Bronchial epithelial cell (primary cell): ENCODE measurements around the gene CCM2L. TPM values are rescaled to one million over a fixed set of nuclear protein-coding genes. Genes with fewer than 3 reads are reported as not detected.

ENCODE experiments used
- DNase-seq: peaks from one replicate; pipeline ENCODE4 v3.0.0-alpha.2; 2010; ENCODE audit warnings: low read depth
- FAIRE-seq: peaks from 2 replicates; lab custom pipeline; 2011; peaks lifted over from hg19 to GRCh38; lab: Jason Lieb, UNC
- H3K27me3 ChIP-seq: 2 replicates; pipeline ENCODE4 v1.5.1; 2011; ENCODE audit warnings: low read length; ENCODE audit not compliant: control insufficient read depth, insufficient read depth
- H3K36me3 ChIP-seq: 2 replicates; pipeline ENCODE4 v1.5.1; 2011; ENCODE audit warnings: low read length; ENCODE audit not compliant: control insufficient read depth, insufficient read depth
- H3K4me3 ChIP-seq: 2 replicates; pipeline ENCODE4 v1.5.1; 2011; ENCODE audit warnings: mild to moderate bottlenecking, low read depth, low read length, control low read depth
- total RNA-seq: library from RNA; depleted of rRNA; stranded (reverse); fragments of >200 nt; gene quantifications from 2 replicates; pipeline ENCODE4 v1.2.1, GENCODE V29; 2014
- TF ChIP-seq, protein P1 (sequence below): IDR thresholded peaks from 2 replicates; pipeline ENCODE4 v1.5.1; 2011; ENCODE audit warnings: mild to moderate bottlenecking, moderate library complexity, low read length, control low read depth, inconsistent platforms; ENCODE audit not compliant: insufficient read depth, severe bottlenecking

Gene CCM2L
- total RNA-seq, 1 donor from 2014 or later = not detected

DNA sequence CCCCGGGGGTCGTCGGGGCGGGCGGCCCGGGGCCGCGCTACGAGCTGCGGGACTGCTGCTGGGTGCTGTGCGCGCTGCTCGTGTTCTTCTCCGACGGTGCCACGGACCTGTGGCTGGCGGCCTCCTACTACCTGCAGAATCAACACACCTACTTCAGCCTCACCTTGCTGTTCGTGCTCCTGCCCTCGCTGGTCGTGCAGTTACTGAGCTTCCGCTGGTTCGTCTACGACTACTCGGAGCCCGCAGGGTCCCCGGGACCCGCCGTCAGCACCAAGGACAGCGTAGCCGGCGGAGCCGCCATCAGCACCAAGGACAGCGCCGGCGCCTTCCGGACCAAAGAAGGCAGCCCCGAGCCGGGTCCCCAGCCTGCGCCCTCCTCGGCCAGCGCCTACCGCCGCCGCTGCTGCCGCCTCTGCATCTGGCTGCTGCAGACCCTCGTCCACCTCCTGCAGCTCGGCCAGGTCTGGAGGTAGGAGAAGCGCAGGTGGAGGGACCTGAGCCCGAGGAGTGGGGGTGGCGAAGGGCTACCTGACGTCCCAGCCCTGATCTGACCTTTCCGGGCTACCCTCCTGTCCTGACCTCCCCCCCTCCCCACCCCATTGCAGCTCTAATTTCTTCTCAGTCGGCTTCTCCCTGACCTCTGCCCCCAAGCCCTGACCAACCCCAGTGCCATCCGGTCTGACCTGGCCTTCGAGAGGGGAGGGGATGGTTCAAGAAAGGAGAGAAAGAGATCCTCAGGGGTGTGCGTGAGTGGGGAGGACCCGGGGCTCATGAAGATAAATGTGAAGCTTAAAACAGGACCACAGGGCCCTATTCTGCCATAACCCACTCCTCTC, 41.7 kb upstream of the CCM2L start:
- TF ChIP-seq, protein P1, sequence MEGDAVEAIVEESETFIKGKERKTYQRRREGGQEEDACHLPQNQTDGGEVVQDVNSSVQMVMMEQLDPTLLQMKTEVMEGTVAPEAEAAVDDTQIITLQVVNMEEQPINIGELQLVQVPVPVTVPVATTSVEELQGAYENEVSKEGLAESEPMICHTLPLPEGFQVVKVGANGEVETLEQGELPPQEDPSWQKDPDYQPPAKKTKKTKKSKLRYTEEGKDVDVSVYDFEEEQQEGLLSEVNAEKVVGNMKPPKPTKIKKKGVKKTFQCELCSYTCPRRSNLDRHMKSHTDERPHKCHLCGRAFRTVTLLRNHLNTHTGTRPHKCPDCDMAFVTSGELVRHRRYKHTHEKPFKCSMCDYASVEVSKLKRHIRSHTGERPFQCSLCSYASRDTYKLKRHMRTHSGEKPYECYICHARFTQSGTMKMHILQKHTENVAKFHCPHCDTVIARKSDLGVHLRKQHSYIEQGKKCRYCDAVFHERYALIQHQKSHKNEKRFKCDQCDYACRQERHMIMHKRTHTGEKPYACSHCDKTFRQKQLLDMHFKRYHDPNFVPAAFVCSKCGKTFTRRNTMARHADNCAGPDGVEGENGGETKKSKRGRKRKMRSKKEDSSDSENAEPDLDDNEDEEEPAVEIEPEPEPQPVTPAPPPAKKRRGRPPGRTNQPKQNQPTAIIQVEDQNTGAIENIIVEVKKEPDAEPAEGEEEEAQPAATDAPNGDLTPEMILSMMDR = no peak
- DNase-seq (peak; percentile 31), FAIRE-seq (no peak)
- Histone ChIP-seq H3K27me3 (peaks cover 6% of the 10 kb centered on the region), H3K36me3 (no peaks in the 10 kb centered on the region), H3K4me3 (no peak overlapping the region)

DNA sequence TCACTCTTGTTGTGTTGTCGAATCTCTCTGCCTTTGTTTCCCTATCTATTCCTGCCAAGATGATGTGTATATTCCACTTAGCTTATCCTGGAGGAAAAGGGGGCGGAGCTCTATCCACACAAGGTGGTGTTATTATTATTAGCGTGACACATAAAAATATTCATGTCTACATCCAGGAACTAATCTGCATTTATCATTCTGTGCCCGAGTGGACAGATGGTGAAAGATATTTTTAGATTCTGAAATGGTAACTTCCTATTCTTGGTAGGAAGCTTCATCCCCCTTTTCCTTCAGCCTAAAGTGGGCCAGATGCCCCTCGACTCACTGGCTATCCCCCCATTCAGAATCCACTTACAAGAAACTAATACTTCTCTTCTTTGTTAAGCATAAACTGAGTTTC, 40.2 kb upstream of the CCM2L start:
- Histone ChIP-seq H3K36me3 (no peaks in the 10 kb centered on the region), H3K4me3 (no peak overlapping the region), H3K27me3 (peaks cover 6% of the 10 kb centered on the region)
- TF ChIP-seq, protein P1 = no peak
- DNase-seq (no peak), FAIRE-seq (no peak)

DNA sequence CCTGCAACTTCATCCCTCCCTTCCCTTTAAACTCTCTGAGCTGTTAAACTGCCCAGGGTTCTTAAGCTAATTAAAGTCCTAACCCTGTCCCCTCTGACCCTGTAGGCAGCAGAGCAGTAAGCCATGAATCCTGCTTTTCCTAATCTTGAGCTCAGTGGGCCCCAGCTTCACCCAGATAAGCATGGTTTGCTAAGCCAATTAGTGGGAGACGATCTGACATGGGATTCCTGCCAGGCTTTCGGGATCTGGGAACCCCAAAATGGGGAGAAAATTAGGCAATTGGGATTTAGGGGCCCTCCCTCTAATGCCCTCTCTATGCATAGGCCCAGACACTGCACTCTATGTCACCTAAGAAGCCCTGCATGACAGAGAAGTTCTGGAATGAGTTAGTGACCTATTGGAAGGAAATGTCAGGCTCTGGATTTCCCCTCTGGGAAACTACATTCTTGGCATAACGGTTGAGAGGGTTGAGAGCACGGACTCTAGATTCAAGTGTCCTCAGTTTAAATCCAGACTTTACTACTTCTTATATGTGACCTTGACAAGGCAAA, 37.7 kb upstream of the CCM2L start:
- H3K27me3 ChIP-seq = peaks cover 7% of the 10 kb centered on the region
- TF ChIP-seq, protein P1 = no peak

DNA sequence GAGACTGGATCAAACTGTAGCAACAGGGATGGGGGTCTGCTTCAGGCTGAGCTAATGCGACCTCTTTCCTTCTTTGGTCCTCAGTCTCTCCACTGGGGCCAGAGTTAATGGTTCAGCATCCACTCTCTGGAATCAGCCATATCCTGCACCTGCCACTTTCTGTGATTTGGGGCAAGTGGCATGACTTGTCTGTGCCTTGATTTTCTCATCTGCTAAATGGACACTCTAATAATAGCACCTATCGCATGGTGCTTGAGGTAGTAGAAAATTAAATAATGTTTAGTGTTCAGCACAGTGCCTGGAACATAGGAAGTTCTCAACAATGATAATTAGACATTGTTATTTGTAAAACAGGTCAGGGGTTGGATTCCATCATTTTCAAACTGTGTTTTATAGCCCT, 35.9 kb upstream of the CCM2L start:
- peaks cover 7% of the 10 kb centered on the region for H3K27me3 ChIP-seq
- DNase-seq (no peak), FAIRE-seq (no peak)
- H3K4me3 ChIP-seq = no peak overlapping the region
- TF ChIP-seq, protein P1 = no peak
- H3K36me3 ChIP-seq = no peaks in the 10 kb centered on the region

More for the DNA sequence above, 37.7 kb upstream of the CCM2L start:
- FAIRE-seq (no peak), DNase-seq (no peak)
- no peak overlapping the region for H3K4me3 ChIP-seq
- H3K36me3 ChIP-seq = no peaks in the 10 kb centered on the region

DNA sequence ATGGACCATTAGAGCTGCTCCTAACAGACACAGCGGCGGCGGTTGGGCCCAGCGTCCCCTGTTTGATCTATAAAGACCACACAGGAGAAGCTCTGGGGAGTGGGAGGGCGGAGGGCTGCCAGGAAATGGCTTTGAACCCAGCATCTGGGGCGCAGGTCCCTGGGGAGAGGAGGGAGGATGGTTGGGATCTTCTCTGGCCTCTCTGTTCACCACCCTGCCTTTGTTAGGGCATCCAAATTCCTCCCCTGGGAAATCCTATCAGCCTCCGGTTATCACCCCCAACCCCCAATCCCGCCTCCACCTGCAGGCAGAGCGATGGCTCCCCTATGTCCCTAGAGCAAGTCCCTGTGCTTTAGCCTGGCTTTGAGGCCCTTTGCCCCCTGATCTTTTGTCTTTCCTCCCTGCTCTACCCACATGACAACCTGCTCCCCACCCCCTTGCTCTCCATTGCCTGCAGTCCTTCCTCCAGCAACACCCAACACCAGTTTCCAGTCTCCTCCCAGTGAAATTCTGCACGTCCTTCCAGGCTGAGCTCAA, 35.2 kb upstream of the CCM2L start:
- Histone ChIP-seq H3K36me3 (no peaks in the 10 kb centered on the region), H3K4me3 (no peak overlapping the region), H3K27me3 (peaks cover 7% of the 10 kb centered on the region)
- DNase-seq (no peak), FAIRE-seq (no peak)
- TF ChIP-seq, protein P1 = no peak
